Skin of body (tissue), 2 donors: Measurements from ENCODE around the gene PLIN3. TPM values are rescaled to one million over a fixed set of nuclear protein-coding genes. Genes with fewer than 3 reads are reported as not detected.
"Not testable (repeated sequence)": the region's sequence is repeated elsewhere in the genome, so short reads cannot be mapped to it uniquely, and the experiment has no call there.

Experiments
- DNase-seq: peaks from one replicate; lab custom pipeline; 2025; lab: John Stamatoyannopoulos, UW
- total RNA-seq: library from RNA; depleted of rRNA; stranded (reverse); fragments of >200 nt; gene quantifications from one replicate; pipeline ENCODE4 v1.2.3, GENCODE V29; 2014

PLIN3 gene
- total RNA-seq, 1 donor from 2014 or later, result 47.3 TPM

DNA sequence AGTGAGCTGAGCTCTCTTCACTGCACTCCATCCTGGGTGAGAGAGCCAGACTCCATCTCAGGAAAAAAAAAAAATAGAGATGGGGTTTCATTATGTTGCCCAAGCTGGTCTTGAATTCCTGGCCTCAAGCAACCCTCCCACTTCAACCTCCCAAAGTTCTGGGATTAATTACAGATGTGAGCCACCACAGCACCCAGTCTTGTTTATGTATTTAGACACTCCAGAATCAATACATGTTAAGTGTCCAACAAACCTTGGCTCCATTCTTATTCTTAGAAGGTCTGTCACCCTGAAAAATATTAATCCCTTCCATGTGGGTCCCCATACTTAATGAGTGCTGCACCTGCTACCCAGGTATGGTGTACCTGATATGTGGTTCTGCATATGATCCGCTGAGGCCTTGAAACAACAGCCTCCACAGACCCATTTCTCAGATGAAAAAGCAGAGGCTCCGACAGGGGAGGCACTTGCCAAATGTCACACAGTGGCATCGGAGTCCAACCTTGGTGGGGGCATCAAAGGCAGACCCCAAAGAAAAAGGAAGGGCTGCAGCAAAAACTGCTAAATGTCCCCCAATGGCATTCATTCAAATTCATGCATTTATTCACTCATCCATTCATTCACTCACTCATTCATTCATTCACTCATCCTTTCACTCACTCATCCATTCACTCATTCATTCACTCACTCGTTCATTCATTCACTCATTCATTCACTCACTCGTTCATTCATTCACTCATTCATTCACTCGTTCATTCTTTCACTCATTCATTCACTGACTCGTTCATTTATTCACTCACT lies 52.6 kb downstream of the PLIN3 start:
- no peak for DNase-seq

DNA sequence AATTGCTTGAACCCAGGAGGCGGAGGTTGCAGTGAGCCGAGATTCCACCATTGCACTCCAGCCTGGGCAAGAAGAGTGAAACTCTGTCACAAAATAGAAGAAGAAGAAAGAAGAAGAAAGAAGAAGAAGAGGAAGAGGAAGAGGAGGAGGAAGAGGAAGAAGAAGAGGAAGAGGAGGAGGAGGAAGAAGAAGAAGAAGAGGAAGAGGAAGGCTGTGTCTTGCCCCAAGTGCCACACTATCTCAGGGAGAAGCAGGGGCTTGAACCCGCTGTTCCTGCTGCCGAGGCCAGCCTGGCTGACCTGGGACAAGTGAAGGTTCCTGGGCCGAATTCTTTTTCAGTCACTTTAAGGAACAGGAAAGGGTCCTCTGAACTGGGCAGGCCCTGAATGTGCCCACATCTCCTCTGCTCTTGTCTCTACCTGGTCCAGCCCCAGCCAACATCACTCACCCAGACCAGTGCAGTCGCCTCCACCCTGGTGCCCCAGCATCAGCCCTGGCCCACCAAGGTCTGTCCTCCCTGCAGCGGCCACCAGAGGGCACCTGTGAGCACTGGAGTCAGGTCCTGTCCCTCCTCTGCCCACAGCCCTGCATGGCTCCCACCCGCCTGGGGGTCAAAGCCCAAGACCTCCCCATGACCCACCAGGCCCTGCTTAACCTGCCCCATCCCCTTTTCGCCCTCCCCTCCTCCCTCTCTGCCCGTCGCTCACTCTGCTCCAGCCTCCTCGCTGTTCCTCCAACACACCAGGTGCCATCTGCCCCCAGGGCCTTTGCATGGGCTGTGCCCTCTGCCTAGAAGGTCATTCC lies 55.9 kb downstream of the PLIN3 start:
- no peak for DNase-seq

DNA sequence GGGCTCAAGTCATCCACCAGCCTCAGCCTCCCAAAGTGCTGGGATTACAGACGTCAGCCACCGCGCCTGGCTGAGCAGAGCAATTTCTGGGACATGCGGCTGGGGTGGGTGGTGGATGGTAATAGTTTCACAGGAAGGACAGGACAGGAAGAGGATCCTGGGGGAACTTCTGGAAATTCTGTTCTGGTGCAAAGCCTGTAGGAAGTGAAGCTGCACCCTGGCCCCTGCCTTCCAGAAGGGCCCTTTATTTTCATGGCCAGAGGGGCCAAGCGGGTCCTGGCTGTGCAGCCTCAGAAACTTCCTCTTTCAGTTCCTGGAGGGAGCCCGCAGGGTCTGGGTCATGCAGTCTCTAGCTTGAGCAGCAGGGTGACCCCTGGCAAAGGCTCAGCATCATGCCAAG lies 60.3 kb downstream of the PLIN3 start:
- DNase-seq, result no peak

DNA sequence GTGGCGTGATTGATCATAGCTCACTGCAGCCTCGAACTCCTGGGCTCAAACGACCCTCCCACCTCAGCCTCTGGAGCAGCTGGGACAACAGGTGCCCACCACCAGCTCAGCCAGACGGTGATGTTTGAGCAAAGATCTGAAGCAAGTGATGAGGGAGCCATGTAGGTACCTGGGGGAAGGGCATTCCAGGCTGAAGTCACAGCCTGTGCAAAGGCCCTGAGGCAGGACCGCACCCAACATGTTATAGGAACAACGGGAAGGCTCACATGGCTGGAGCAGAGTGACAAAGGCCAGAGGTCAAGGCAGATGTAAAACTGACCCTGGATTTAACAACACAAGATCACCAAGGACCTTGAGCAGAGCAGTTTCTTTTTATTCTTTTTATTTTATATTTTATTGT lies 61.1 kb downstream of the PLIN3 start:
- DNase-seq, result no peak

DNA sequence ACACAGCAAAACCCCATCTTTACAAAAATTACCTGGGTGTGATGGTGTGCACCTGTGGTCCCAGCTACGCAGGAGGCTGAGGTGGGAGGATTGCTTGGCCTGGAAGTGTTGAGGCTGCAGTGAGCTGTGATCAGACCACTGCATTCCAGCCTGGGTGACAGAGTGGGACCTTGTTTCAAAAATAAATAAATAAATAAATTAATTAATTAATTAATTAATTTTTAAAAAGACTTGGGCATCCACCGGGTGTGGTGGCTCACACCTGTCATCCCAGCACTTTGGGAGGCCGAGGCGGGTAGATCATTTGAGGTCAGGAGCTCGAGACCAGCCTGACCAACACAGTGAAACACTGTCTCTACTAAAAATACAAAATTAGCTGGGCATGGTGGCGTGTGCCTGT lies 62.3 kb downstream of the PLIN3 start:
- not testable (repeated sequence) for DNase-seq

DNA sequence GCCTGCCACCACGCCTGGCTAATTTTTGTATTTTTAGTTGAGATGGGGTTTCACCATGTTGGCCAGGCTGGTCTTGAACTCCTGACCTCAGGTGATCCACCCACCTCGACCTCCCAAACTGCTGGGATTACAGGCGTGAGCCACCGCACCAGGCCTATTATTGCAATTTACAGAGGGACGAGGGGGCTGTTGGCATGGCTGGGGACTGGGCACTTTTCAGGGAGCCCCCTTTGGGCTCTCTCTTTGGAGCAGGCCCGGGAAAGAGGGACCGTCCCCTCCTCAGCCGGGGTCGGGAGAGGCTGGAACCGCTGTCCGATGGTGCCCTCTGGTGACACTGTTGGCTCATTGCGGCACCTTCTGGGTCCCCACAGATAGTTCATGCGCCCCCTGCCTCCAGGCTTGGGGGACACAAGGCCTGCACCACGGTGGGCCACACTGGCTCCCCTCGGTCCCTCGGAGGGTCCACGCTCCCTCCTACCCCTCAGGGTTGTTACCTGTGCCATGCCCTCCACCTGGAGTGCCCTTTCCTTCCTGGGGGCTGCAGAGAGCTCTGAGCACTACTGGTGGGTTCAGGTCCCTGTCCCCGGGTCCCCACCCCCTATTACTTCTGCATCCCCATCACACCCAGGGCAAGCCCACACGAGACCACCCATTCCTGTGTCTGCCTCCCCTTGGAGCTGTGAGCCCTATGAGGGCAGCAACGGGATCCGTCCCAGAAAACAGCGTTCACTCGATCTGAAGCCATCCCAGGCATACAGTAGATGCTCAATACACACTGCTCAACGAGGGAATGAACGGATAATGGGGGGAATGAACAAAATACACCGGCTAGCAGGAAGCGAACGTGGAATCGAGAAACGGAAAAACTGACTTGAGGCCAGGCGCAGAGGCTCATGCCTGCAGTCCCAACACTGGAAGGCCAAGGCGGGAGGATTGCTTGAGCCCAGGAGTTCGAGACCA lies 63.5 kb downstream of the PLIN3 start:
- DNase-seq, result no peak

DNA sequence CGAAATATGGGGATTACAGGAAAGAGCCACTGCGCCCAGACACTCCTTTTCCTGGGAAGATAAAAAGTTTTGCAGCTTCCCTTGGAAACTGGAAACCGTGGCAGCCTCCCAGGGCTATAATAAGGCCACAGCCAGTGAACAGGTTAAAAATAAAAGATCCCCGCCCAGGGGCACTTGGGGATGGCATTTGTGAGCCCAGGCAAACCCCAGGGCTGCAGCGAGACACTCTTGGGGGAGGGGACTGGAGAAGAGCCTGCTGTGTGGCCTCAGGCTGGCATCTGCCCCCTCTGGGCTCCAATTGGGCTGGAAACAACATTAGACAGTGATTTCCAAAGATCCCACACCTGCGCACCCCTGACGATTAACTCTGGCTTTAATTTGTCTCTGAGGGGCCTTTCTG lies 64.8 kb downstream of the PLIN3 start:
- DNase-seq, result no peak

DNA sequence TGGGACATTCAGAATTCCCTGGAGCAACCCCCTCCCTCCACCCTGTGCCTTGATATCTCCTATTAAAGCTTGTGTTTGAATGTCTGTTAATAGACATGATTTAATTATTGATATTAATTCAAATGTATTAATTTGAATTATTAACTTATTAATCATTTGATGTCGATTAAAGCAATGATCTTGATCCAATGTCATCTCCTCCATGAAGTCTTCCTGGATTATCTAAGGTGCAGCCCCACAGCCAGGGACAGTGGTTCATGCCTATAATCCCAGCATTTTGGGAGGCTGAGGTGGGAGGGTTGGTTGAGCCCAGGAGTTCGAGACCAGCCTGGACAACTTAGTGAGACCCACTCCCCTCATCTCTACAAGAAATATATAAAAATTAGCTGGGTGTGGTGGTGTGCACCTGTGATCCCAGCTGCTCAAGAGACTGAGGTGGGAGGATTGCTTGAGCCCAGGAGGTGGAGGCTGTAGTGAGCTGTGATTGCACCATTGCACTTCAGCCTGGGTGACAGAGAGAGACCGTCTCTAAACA lies 66.3 kb downstream of the PLIN3 start:
- no peak for DNase-seq

DNA sequence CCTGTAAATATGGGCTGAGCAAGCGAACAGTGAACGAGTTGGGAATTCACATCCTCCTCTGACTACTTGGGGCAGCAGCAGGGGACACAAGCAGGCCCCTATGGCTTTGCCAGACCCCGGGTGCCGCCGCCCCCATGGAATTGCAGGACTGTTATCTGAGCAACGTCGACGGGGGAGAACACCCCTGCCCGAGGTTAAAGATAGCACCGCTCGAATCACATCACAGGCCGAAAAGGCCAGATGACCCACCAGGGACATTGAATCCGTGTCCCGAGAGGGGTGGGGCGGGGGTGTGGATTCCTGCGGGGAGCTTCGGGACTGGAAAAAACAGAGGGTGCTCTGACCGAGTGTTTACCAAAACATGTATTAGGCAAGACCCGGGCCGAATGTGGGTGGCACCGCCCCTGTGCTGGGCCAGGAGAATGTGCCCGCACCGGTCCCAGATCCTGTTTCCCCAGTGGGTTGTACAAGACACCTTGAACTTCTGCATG lies 66.8 kb downstream of the PLIN3 start:
- DNase-seq, result peak; percentile 53

DNA sequence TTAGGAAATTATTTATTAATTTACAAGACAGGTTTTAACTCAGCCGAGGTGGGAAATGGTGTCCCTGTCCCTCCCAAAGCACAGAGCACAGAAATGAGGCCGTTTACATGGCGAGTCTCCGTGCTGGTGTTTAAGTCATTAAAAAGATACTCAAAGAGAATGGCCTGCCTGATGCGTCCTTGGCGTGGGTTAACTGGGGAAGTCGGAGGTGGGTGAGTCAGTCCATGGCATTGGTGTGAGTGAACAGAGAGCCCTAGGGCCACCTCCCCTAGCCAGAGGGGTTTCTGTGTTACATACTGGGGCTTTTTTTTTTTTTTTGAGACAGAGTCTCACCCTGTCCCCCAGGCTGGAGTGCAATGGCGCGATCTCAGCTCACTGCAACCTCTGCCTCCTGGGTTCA lies 72.1 kb downstream of the PLIN3 start:
- DNase-seq, result no peak

DNA sequence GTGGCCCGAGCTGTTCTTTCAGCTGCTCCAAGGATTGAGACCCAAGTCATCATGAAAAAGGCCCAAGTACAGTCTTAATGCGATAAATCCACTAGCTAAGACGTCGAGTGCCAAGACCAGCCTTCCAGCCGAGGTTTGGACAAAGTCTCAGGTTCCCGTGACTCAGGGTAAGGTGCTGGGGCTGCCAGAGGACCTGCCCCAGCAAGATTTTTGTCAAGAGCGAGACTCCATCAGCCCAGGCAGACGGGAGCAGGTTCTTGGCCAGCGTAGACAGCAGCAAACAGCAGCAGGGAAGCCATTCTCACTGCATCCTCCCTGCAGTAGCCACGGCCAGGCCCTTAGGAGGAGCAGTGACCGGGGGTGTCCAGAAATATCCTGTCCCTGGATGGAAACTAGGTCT lies 72.5 kb downstream of the PLIN3 start:
- DNase-seq, result no peak

DNA sequence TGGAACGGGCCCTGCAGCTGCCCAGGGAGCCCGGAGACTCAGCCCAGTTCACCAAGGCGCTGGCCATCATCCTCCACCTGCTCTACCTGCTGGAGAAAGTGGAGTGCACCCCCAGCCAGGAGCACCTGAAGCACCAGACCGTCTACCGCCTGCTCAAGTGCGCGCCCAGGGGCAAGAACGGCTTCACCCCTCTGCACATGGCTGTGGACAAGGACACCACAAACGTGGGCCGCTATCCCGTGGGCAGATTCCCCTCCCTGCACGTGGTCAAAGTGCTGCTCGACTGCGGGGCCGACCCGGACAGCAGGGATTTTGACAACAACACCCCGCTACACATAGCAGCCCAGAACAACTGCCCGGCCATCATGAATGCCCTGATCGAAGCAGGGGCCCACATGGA lies 74.2 kb downstream of the PLIN3 start:
- not testable (repeated sequence) for DNase-seq

DNA sequence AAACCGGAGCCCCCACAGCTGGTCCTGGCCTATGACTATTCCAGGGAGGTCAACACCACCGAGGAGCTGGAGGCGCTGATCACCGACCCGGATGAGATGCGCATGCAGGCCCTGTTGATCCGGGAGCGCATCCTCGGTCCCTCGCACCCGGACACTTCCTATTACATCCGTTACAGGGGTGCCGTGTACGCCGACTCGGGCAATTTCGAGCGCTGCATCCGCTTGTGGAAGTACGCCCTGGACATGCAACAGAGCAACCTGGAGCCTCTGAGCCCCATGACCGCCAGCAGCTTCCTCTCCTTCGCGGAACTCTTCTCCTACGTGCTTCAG lies 74.6 kb downstream of the PLIN3 start:
- not testable (repeated sequence) for DNase-seq

DNA sequence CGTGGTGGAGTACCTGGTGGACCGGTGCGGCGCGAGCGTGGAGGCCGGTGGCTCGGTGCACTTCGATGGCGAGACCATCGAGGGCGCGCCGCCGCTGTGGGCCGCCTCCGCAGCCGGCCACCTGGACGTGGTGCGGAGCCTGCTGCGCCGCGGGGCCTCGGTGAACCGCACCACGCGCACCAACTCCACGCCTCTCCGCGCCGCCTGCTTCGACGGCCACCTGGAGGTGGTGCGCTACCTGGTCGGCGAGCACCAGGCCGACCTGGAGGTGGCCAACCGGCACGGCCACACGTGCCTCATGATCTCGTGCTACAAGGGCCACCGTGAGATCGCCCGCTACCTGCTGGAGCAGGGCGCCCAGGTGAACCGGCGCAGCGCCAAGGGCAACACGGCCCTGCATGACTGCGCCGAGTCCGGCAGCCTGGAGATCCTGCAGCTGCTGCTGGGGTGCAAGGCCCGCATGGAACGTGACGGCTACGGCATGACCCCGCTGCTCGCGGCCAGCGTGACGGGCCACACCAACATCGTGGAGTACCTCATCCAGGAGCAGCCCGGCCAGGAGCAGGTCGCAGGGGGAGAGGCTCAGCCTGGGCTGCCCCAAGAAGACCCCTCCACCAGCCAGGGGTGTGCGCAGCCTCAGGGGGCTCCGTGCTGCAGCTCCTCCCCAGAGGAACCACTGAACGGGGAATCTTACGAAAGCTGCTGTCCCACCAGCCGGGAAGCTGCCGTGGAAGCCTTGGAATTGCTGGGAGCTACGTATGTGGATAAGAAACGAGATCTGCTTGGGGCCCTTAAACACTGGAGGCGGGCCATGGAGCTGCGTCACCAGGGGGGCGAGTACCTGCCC lies 75.2 kb downstream of the PLIN3 start:
- not testable (repeated sequence) for DNase-seq

DNA sequence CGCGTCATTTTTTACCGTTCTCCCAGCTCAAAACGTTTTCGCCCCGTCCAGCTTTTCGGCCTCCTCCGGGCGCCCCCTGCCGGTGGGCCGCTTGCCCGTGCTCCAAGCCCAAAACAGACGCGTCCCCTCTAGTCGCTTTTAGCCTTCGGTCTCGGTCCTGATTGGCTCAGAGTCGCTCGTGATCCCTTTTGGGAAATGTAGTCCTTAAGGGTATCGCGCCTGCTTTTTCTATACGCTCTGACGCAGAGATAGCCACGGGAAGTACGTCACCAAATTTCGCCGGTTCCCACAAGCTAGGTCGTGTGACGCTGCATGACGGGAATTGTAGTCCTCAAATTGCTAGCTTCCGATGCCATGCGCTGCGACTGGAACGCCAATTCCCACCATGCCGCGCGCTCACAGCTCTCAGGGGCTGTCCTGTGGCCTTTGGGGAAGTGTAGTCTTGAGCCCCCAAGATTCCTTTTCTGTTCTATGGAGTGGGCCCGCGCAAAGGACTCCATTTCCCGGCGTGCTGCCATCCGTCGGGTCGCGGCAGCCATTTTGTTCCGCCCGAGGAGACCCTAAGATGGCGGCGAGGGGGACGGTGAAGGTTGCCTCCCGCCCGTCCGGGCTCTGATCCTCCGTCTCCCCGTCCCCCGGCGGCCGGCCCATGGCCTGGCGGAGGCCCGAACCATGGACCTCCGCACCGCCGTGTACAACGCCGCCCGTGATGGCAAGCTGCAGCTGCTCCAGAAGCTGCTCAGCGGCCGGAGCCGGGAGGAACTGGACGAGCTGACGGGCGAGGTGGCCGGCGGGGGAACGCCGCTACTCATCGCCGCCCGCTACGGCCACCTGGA lies 76.1 kb downstream of the PLIN3 start, which contains the start of gene FEM1A:
FEM1A (plus strand) TSS at position 552 of the 836 bp plus-strand sequence; CDS start at position 673, 121 bp downstream.
- peak; percentile 100 for DNase-seq
